MM.1S (cell line): ENCODE results near the gene SLC31A1.

Source experiments
- DNase-seq: peaks from one replicate; pipeline ENCODE4 v3.0.0-alpha.2; 2015
- H2AFZ ChIP-seq: fragments of 300-600 bp; sonication (generic); 2 replicates; pipeline ENCODE4 v1.6.0; 2016; ENCODE audit warnings: antibody characterized with exemption, low read length
- H3F3A ChIP-seq: fragments of 300-600 bp; sonication (generic); 2 replicates; pipeline ENCODE4 v1.6.1; 2016; ENCODE audit warnings: mild to moderate bottlenecking, antibody characterized with exemption, low read length, moderate library complexity, mixed read lengths; ENCODE audit not compliant: insufficient read depth
- H3K27ac ChIP-seq: fragments of 300-600 bp; sonication (generic); 2 replicates; pipeline ENCODE4 v1.5.1; 2016; ENCODE audit warnings: mild to moderate bottlenecking, low read length
- H3K27me3 ChIP-seq: fragments of 300-600 bp; sonication (generic); replicated peaks from 2 replicates; pipeline ENCODE4 v1.6.0; 2016; ENCODE audit warnings: low read length; ENCODE audit not compliant: insufficient read depth
- H3K36me3 ChIP-seq: fragments of 300-600 bp; sonication (generic); replicated peaks from 2 replicates; pipeline ENCODE4 v1.6.1; 2016; ENCODE audit warnings: mild to moderate bottlenecking, low read length, mixed read lengths; ENCODE audit not compliant: insufficient read depth
- H3K4me1 ChIP-seq: fragments of 300-600 bp; sonication (generic); 2 replicates; pipeline ENCODE4 v1.6.1; 2016; ENCODE audit warnings: low read length, mixed read lengths
- H3K4me2 ChIP-seq: fragments of 300-600 bp; sonication (generic); 2 replicates; pipeline ENCODE4 v1.6.0; 2016; ENCODE audit warnings: low read depth, low read length
- H3K4me3 ChIP-seq: fragments of 300-600 bp; sonication (generic); 2 replicates; pipeline ENCODE4 v1.5.1; 2016; ENCODE audit warnings: low read length, mixed read lengths
- H3K79me2 ChIP-seq: fragments of 300-600 bp; sonication (generic); 2 replicates; pipeline ENCODE4 v1.6.1; 2016; ENCODE audit warnings: mixed run types, low read length, mixed read lengths
- H3K9ac ChIP-seq: fragments of 300-600 bp; sonication (generic); 2 replicates; pipeline ENCODE4 v1.6.1; 2016; ENCODE audit warnings: low read length, mixed read lengths
- H3K9me2 ChIP-seq: fragments of 300-600 bp; sonication (generic); replicated peaks from 2 replicates; pipeline ENCODE4 v1.6.1; 2016; ENCODE audit warnings: mild to moderate bottlenecking, low read length, mixed read lengths; ENCODE audit not compliant: insufficient read depth
- H3K9me3 ChIP-seq: fragments of 300-600 bp; sonication (generic); replicated peaks from 2 replicates; pipeline ENCODE4 v1.6.1; 2016; ENCODE audit warnings: mild to moderate bottlenecking, low read length, mixed read lengths; ENCODE audit not compliant: insufficient read depth
- H4K20me1 ChIP-seq: fragments of 300-600 bp; sonication (generic); 2 replicates; pipeline ENCODE4 v1.6.1; 2016; ENCODE audit warnings: mild to moderate bottlenecking, low read length, moderate library complexity, mixed read lengths; ENCODE audit not compliant: insufficient read depth
- EZH2 ChIP-seq: fragments of 300-600 bp; sonication (generic); optimal IDR thresholded peaks from 2 replicates; pipeline ENCODE3; 2017; ENCODE audit warnings: low read depth, mild to moderate bottlenecking, antibody characterized with exemption, low read length, mixed read lengths
- EZH2phosphoT487 ChIP-seq: fragments of 300-600 bp; sonication (generic); IDR thresholded peaks from 2 replicates; pipeline ENCODE4 v1.6.1; 2018; ENCODE audit warnings: antibody characterized with exemption, low read length
- TF ChIP-seq, protein P1 (sequence below): fragments of 300-600 bp; sonication (generic); IDR thresholded peaks from 2 replicates; pipeline ENCODE4 v1.5.1; 2016; ENCODE audit warnings: antibody characterized with exemption, low read length, mixed read lengths

SLC31A1 gene

DNA sequence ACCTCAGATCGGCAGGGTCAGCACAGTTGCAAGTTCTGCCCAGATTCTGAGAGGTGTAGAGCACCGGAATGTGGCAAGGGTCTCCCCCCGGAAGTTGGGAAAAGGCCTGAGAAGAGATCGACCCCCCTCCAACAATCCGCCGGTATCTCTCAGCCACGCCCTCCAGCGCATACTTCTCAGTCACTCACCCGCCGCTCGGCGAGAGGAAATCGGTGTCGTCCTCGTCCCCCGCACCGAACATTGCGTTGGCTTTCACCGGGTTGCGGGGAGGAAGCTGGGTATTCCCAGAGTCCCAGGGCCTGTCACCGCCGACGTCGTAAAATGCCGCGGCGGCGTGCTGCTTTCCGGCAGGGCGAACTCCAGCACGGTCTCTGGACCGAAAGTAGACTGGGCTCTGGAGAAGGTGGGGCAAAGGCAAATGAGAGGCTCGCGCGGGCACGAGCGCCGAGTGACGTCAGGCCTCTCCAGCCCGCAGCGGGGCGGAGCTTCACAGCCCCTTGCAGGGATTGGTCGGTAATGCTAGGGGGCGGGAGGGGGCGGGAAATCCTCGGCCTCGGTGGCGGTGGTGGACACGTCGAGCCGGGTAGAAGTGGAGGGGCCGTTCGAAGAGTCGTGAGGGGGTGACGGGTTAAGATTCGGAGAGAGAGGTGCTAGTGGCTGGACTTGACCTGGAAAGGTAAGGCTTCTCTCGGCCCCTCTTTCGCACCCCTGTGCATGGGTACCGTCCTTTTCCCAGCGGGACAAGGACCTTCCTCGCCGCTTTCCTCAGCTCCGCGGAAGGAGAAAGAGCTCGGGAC lies at the start of gene SLC31A1, which contains the start of gene FKBP15:
SLC31A1 (plus strand) TSS at position 542 of the 797 bp plus-strand sequence. CDS start 34,605 bp downstream, outside the sequence.
FKBP15 (minus strand) TSS at position 275 of the 797 bp plus-strand sequence; CDS start at position 241, 34 bp downstream.
- TF ChIP-seq EZH2phosphoT487, result no peak
- TF ChIP-seq, protein P1, sequence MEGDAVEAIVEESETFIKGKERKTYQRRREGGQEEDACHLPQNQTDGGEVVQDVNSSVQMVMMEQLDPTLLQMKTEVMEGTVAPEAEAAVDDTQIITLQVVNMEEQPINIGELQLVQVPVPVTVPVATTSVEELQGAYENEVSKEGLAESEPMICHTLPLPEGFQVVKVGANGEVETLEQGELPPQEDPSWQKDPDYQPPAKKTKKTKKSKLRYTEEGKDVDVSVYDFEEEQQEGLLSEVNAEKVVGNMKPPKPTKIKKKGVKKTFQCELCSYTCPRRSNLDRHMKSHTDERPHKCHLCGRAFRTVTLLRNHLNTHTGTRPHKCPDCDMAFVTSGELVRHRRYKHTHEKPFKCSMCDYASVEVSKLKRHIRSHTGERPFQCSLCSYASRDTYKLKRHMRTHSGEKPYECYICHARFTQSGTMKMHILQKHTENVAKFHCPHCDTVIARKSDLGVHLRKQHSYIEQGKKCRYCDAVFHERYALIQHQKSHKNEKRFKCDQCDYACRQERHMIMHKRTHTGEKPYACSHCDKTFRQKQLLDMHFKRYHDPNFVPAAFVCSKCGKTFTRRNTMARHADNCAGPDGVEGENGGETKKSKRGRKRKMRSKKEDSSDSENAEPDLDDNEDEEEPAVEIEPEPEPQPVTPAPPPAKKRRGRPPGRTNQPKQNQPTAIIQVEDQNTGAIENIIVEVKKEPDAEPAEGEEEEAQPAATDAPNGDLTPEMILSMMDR, result no peak
- no peak for TF ChIP-seq EZH2
- no peaks in the 10 kb centered on the region for H4K20me1 ChIP-seq
- H3K79me2 ChIP-seq, result peaks cover 57% of the 10 kb centered on the region
- H3K4me2 ChIP-seq, result peak within 1 kb of the TSS; percentile 90
- peak; percentile 98 for DNase-seq
- no peaks in the 10 kb centered on the region for H3K27me3 ChIP-seq
- H3K9me3 ChIP-seq, result no peaks in the 10 kb centered on the region
- H3F3A ChIP-seq, result peaks cover 17% of the 10 kb centered on the region
- H3K27ac ChIP-seq, result peak within 1 kb of the TSS; percentile 57; the same call in 1 of the 2 replicates
- H3K36me3 ChIP-seq, result no peaks in the 10 kb centered on the region
- peaks cover 30% of the 10 kb centered on the region for H3K4me1 ChIP-seq
- peak within 1 kb of the TSS; percentile 78 for H3K9ac ChIP-seq
- peak within 1 kb of the TSS; percentile 93 for H2AFZ ChIP-seq
- peak within 1 kb of the TSS; percentile 94 for H3K4me3 ChIP-seq
- H3K9me2 ChIP-seq, result no peaks in the 10 kb centered on the region

DNA sequence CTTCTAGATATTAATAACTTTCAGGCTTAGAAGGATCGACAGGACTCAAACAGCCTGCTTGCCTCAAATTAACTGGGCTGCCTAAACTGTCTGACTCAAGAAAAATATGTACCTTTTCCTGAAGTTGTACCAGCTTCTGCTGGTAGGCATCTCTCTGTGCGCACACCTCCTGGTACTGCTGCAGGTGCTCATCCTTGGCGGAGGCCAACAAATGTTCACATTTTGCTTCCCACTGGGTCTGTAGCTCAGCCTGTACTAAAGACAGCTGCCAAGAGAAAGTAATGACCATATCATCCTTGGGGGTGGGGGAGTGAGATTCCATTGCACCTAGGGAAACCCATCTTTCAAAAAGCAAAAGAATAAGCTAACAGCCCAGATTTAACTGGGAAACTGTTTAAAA lies 48.0 kb upstream of the SLC31A1 start:
- Histone ChIP-seq H3K4me3 (no peak overlapping the region), H4K20me1 (no peaks in the 10 kb centered on the region), H3K4me1 (no peaks in the 10 kb centered on the region), H3K79me2 (no peaks in the 10 kb centered on the region), H3K27me3 (no peaks in the 10 kb centered on the region), H3K4me2 (no peak overlapping the region), H3K9ac (no peak overlapping the region), H3K27ac (no peak overlapping the region), H2AFZ (no peak overlapping the region), H3K9me3 (no peaks in the 10 kb centered on the region), H3K9me2 (no peaks in the 10 kb centered on the region), H3K36me3 (peaks cover 22% of the 10 kb centered on the region), H3F3A (no peaks in the 10 kb centered on the region)
- no peak for DNase-seq
- TF ChIP-seq EZH2, result no peak
- TF ChIP-seq, protein P1, result no peak
- no peak for TF ChIP-seq EZH2phosphoT487

DNA sequence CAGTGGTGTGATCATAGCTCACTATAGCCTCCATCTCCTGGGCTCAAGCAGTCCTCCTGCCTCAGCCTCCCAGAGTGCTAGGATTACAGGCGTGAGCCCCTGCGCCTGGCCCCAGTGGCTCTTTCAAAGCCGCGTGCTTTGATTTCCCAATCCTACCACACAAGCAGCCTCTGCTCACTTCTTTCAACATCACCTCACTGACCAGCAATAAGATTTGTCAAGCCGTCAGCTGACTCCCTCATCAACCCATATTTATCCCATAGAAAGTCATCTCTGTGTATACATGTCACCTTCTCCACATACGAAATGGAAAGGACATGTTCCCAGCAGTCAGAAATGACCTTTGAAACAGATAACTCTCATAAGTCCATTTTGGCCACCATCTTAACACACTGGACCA lies 44.5 kb upstream of the SLC31A1 start:
- Histone ChIP-seq H3K4me3 (no peak overlapping the region), H3F3A (no peaks in the 10 kb centered on the region), H3K9me3 (no peaks in the 10 kb centered on the region), H3K27ac (no peak overlapping the region), H3K36me3 (peaks cover 21% of the 10 kb centered on the region), H2AFZ (no peak overlapping the region), H3K4me1 (peaks cover 11% of the 10 kb centered on the region), H4K20me1 (no peaks in the 10 kb centered on the region), H3K9ac (no peak overlapping the region), H3K9me2 (no peaks in the 10 kb centered on the region), H3K27me3 (no peaks in the 10 kb centered on the region), H3K79me2 (no peaks in the 10 kb centered on the region), H3K4me2 (no peak overlapping the region)
- no peak for DNase-seq
- TF ChIP-seq, protein P1, result no peak
- TF ChIP-seq EZH2phosphoT487 (no peak), EZH2 (no peak)
